DMS153 treated with DMSO at 0.1 percent for 48 hours (cell line): ENCODE measurements around the gene PHAF1.
"Not testable (repeated sequence)": the region's sequence is repeated elsewhere in the genome, so short reads cannot be mapped to it uniquely, and the experiment has no call there.

Source experiments
- DNase-seq: peaks from one replicate; lab custom pipeline; 2025; ENCODE audit not compliant: unreplicated experiment; lab: John Stamatoyannopoulos, UW

The PHAF1 gene

GRCh38 chr16:67104845-67105244, 4.9 kb upstream of the PHAF1 start:
- peak; percentile 13 for DNase-seq

DNA sequence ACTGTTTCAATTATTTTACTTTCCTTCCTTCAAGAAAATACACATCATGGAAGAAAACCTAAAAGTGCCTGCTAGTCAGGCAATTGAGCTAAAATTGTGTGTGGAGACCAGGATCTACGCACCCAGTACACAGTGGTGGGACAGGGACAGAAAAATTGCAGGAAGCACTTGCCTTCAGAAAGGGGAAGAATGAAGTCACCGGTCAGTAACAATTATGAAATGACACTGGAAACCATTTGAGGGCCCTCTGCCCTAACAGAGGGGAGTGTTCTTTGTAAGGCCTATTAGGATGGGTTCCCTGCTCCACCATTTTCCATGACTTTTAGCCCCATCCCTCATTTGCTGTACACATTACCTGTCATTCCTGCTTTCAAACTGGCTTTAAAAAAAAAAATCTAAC, 4.5 kb upstream of the PHAF1 start:
- no peak for DNase-seq

DNA sequence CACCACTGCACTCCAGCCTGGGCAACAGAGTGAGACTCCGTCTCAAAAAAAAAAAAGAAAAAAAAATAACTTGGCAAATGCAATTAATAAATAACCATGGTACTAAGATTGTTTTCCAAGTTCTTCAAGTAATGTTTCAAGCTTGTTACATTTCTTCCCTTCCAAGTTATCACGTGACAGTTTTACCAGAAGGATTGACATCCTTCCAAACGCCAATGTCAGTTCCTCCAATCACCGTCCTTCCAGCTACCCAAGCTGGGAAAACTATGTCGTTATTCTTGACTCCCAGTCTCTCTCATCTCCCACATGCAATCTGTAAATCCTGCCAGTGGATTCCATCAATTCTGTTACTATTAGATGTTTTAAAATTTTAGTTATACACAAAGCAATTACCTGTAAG, 3.9 kb upstream of the PHAF1 start:
- DNase-seq, result no peak

GRCh38 chr16:67108489-67108888, 1.3 kb upstream of the PHAF1 start:
- no peak for DNase-seq

DNA sequence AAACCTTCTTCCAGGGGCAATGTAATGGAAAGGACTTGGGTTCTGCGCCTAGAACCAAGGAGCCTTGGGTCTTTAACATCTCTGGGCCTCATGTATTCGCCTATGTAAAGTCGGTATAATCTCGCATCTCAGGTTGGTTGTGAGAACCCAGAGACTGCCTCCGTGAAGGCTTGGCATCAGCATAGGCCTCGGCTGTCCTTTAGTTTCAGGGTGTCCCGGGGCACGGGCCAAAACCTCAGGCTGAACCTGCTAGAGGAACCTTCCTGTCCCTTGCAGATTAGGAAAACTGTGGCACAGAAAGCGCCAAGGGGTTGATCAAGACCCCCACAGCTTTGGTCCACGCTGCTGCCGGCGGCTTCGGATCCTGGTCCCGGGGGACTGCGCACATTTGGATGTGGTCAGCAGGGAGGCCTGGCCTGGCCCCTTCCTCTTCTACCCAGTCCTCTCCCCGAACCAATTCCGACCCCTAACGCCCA, 772 bp upstream of the PHAF1 start:
- no peak for DNase-seq

DNA sequence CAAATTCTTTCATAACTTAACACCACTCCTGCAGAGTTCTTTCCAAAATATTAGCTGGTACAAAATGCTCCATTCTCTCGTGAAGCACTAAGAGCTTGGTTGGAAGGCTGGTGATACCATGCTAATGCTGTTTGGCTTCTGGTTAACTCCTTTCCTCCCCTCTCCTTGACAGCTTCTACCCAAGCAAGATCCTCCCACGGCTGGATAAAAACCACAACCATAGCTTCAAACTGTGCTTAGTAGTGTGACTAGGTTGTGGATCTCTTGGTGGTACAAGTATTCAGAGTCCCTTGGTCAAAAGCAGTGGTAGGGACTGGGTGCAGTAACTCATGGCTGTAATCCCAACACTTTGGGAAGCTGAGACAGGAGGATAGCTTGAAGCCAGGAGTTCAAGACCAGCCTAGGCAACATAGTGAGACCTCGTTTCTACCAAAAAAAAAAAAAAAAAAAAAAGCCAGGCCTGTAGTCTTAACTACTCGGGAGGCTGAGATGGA, 2.3 kb downstream of the PHAF1 start:
- no peak for DNase-seq

GRCh38 chr16:67112591-67113399, 3.1 kb downstream of the PHAF1 start:
- DNase-seq, result no peak

- DNase-seq, result no peak
Observed at GRCh38 chr16:67114793-67115192, 5.1 kb downstream of the PHAF1 start.

DNA sequence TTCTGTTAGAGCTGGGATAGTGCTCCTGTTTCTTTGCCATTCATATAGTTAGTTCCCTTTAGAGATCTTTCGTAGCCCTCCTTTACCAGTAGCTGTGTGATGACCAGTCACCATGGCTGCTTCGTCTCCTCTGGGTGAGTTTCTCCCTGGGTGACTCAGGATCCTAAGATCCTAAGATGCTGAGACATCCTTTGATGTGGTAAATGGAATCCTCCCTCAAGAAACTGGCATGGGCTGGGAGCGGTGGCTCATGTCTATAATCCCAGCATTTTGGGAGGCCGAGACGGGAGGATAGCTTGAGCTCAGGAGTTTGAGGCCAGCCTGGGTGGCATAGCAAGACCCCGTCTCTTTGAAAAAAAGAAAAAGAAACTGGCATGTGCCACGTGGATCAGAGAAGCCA, 5.9 kb downstream of the PHAF1 start:
- no peak for DNase-seq

GRCh38 chr16:67116388-67117311, 6.9 kb downstream of the PHAF1 start:
- no peak for DNase-seq

DNA sequence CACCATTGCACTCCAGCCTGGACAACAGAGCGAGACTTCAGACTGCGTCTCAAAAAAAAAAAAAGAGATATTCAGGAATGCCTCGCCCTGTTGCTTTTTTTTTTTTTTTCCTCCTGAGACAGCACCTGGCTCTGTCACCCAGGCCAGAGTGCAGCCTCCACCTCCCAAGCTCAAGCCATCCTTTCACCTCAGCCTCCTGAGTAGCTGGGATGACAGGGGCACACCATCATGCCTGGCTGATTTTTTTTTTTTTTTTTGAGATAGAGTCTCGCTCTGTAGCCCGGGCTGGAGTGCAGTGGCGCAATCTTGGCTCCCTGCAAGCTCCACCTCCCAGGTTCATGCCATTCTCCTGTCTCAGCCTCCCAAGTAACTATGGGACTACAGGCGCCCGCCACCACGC, 8.0 kb downstream of the PHAF1 start:
- DNase-seq, result no peak

DNA sequence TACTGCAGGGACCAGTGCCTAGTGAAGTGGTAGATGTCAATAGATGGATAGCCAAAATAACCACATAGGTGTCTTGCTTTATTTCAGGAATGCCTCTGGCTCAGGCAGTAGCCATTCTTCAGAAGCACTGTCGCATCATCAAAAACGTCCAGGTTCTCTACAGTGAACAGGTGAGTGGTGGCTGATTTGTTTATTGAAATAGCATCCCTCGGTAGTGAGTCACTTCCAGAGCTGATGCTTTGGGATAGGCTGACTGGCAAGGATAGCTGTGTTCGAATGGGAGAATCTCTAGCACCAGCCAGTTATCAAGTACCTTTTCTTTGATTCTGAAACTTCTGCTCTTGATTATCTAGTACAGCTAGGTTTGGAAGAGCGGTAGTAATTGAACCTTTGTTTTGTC, 10.3 kb downstream of the PHAF1 start:
- no peak for DNase-seq

GRCh38 chr16:67122799-67123198, 13.1 kb downstream of the PHAF1 start:
- not testable (repeated sequence) for DNase-seq

GRCh38 chr16:67128417-67128816, 18.7 kb downstream of the PHAF1 start:
- no peak for DNase-seq

GRCh38 chr16:67128887-67129286, 19.1 kb downstream of the PHAF1 start:
- DNase-seq, result no peak

GRCh38 chr16:67129422-67129821, 19.7 kb downstream of the PHAF1 start:
- no peak for DNase-seq

- no peak for DNase-seq
Observed at GRCh38 chr16:67137605-67138004, 27.9 kb downstream of the PHAF1 start.

DNA sequence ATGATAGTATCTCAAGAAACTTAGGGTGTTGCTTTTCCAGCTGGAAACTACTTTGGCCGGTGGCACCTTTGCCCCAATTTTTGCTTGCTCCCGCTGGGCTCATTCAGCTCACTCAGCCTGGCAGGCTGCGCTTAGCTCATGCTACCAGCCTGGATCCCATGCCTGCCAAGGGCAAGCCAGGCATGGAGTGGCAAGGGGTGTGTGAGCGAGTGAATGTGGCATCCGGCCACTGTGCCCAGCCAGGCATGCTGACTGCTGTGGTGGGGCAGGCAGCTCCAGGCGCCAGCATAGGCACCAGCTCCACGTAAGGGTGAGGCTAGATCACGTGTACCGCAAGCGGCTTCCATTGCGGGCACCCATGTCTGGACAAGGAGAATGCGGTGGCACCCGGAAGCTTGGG, 31.6 kb downstream of the PHAF1 start:
- no peak for DNase-seq

GRCh38 chr16:67142342-67142741, 32.6 kb downstream of the PHAF1 start:
- DNase-seq, result no peak

- no peak for DNase-seq
Observed at GRCh38 chr16:67144943-67145342, 35.2 kb downstream of the PHAF1 start.

GRCh38 chr16:67145746-67146145, 36.0 kb downstream of the PHAF1 start:
- DNase-seq, result no peak
